Suprapubic skin (tissue), 4 donors: Measurements from ENCODE around the gene SMPD3. TPM values are rescaled to one million over a fixed set of nuclear protein-coding genes. Genes with fewer than 3 reads are reported as not detected.

Source experiments
- DNase-seq, 2 donors: peaks; one replicate each; pipeline ENCODE4 v3.0.0-alpha.2; 2019; ENCODE audit warnings: low spot score in 2 of 2
- H3K27ac ChIP-seq: fragments of 200-600 bp; sonication (generic); one replicate; pipeline ENCODE4 v1.5.1; 2019
- H3K27me3 ChIP-seq: fragments of 200-600 bp; sonication (generic); one replicate; pipeline ENCODE4 v1.5.1; 2019
- H3K36me3 ChIP-seq: fragments of 200-600 bp; sonication (generic); one replicate; pipeline ENCODE4 v1.5.1; 2019
- H3K4me1 ChIP-seq: fragments of 200-600 bp; sonication (generic); one replicate; pipeline ENCODE4 v1.5.1; 2019
- H3K4me3 ChIP-seq: fragments of 200-600 bp; sonication (generic); one replicate; pipeline ENCODE4 v1.5.1; 2019; ENCODE audit warnings: mild to moderate bottlenecking
- H3K9me3 ChIP-seq: fragments of 200-600 bp; sonication (generic); one replicate; pipeline ENCODE4 v1.5.1; 2019
- CTCF ChIP-seq, 2 donors: fragments of 200-600 bp in 1 of 2; fragments of 450-650 bp in 1 of 2; sonication (generic) in 1 of 2; IDR thresholded peaks; one replicate each; pipeline ENCODE4 v1.5.1; 2016 to 2019; ENCODE audit warnings: antibody characterized with exemption in 2 of 2, mild to moderate bottlenecking in 1 of 2, moderate library complexity in 1 of 2
- EP300 ChIP-seq: sonication (generic); formaldehyde crosslinking; IDR thresholded peaks from one replicate; pipeline ENCODE4 v1.6.1; 2017; ENCODE audit warnings: antibody characterized with exemption
- POLR2A ChIP-seq, 2 donors: fragments of 450-650 bp; IDR thresholded peaks; one replicate each; pipeline ENCODE4 v1.6.1; 2017; ENCODE audit warnings: antibody characterized with exemption in 2 of 2, mild to moderate bottlenecking in 2 of 2, moderate library complexity in 2 of 2
- POLR2AphosphoS5 ChIP-seq, 3 donors: sonication (generic); formaldehyde crosslinking; IDR thresholded peaks; one replicate each; pipeline ENCODE4 v1.6.1; 2017; ENCODE audit warnings: antibody characterized with exemption in 3 of 3
- WGBS: methylation state at CpG from one replicate; pipeline ENCODE4 v1.1.5; 2018; 5-methylcytosine and 5-hydroxymethylcytosine counted together
- total RNA-seq, 4 donors: library from RNA; depleted of rRNA; stranded (reverse); fragments of >200 nt; gene quantifications; one replicate each; pipeline ENCODE4 v1.1.0, GENCODE V29; 2016

SMPD3 gene
- total RNA-seq, 4 donors from 2014 or later: 26.2 to 64.9 (median 39.9) TPM

- Histone ChIP-seq H3K36me3 (no peaks in the 10 kb centered on the region), H3K4me3 (no peak overlapping the region), H3K27me3 (peaks cover 16% of the 10 kb centered on the region), H3K9me3 (no peaks in the 10 kb centered on the region), H3K27ac (no peak overlapping the region), H3K4me1 (peaks cover 30% of the 10 kb centered on the region)
- WGBS: 43% methylated on average over 3 of the region's 8 CpGs
- no peak for TF ChIP-seq CTCF (IDR thresholded peaks at IDR 0.05)
- DNase-seq: no peak
Observed at GRCh38 chr16:68366062-68366461, 82.2 kb downstream of the SMPD3 start.

GRCh38 chr16:68365167-68365817 lies 83.0 kb downstream of the SMPD3 start:
- TF ChIP-seq CTCF (IDR thresholded peaks at IDR 0.05): no peak
- no peak for TF ChIP-seq POLR2A (IDR thresholded peaks at IDR 0.05)
- no peak for TF ChIP-seq POLR2AphosphoS5 (IDR thresholded peaks at IDR 0.05)
- no peak for TF ChIP-seq EP300
- H3K4me1 ChIP-seq: peaks cover 33% of the 10 kb centered on the region
- no peak overlapping the region for H3K4me3 ChIP-seq
- no peaks in the 10 kb centered on the region for H3K9me3 ChIP-seq
- H3K27ac ChIP-seq: no peak overlapping the region
- H3K36me3 ChIP-seq: no peaks in the 10 kb centered on the region
- peaks cover 16% of the 10 kb centered on the region for H3K27me3 ChIP-seq
- no peak for DNase-seq
- 36% methylated on average over 15 of the region's 18 CpGs for WGBS

- 50% methylated on average over 11 of the region's 14 CpGs for WGBS
- Histone ChIP-seq H3K4me3 (no peak overlapping the region), H3K27ac (no peak overlapping the region), H3K36me3 (no peaks in the 10 kb centered on the region), H3K9me3 (no peaks in the 10 kb centered on the region), H3K4me1 (peaks cover 37% of the 10 kb centered on the region), H3K27me3 (peaks cover 16% of the 10 kb centered on the region)
- no peak for TF ChIP-seq POLR2AphosphoS5 (IDR thresholded peaks at IDR 0.05)
- TF ChIP-seq CTCF (IDR thresholded peaks at IDR 0.05): peak in 1 of 2 donors; percentile 6
- DNase-seq: no peak
Observed at GRCh38 chr16:68364561-68364998, 83.7 kb downstream of the SMPD3 start.

- TF ChIP-seq POLR2AphosphoS5 (IDR thresholded peaks at IDR 0.05) (no peak), POLR2A (IDR thresholded peaks at IDR 0.05) (no peak)
- no peak for DNase-seq
- Histone ChIP-seq H3K27me3 (peaks cover 16% of the 10 kb centered on the region), H3K4me1 (peaks cover 37% of the 10 kb centered on the region), H3K27ac (no peak overlapping the region), H3K9me3 (no peaks in the 10 kb centered on the region), H3K4me3 (no peak overlapping the region), H3K36me3 (peaks cover 5% of the 10 kb centered on the region)
- 60% methylated on average over 17 of the region's 22 CpGs for WGBS
Observed at GRCh38 chr16:68363658-68364521, 84.4 kb downstream of the SMPD3 start.

- Histone ChIP-seq H3K36me3 (peaks cover 12% of the 10 kb centered on the region), H3K4me1 (peaks cover 37% of the 10 kb centered on the region), H3K27me3 (peaks cover 16% of the 10 kb centered on the region), H3K9me3 (no peaks in the 10 kb centered on the region), H3K27ac (no peak overlapping the region), H3K4me3 (no peak overlapping the region)
- TF ChIP-seq EP300 (no peak), POLR2AphosphoS5 (IDR thresholded peaks at IDR 0.05) (no peak), POLR2A (IDR thresholded peaks at IDR 0.05) (no peak), CTCF (IDR thresholded peaks at IDR 0.05) (no peak)
- no peak for DNase-seq
- WGBS: 53% methylated on average over 12 of the region's 18 CpGs
Observed at GRCh38 chr16:68362947-68363657, 85.2 kb downstream of the SMPD3 start.
